ENCODE results near the gene NOX5. TPM values are rescaled to one million over a fixed set of nuclear protein-coding genes. Genes with fewer than 3 reads are reported as not detected.

Gene NOX5
- total and polyA plus RNA-seq, 2 donors (not counting 1 experiment from before 2014, with no cell fraction given): 0.25 to 0.33 TPM

GRCh38 chr15:68994149-68994548 lies 20.3 kb upstream of the NOX5 start:
- Histone ChIP-seq H3K79me2 (ENCODE audit: control insufficient read depth, insufficient read depth, low read length) (no peaks in the 10 kb centered on the region), H4K20me1 (ENCODE audit: control insufficient read depth, extremely low read depth, insufficient read depth, low read length) (no peaks in the 10 kb centered on the region), H3K27ac (ENCODE audit: insufficient read depth, low read length) (no peak overlapping the region), H3K9ac (ENCODE audit: insufficient read depth, low read length) (no peak overlapping the region), H3K27me3 (ENCODE audit: control insufficient read depth, insufficient read depth, low read length) (no peaks in the 10 kb centered on the region), H3K4me2 (ENCODE audit: extremely low read depth, insufficient read depth, low read length) (no peak overlapping the region), H3K4me1 (ENCODE audit: control insufficient read depth, extremely low read depth, insufficient read depth, low read length) (no peaks in the 10 kb centered on the region), H3K9me3 (ENCODE audit: control insufficient read depth, insufficient read depth, low read depth, low read length) (no peaks in the 10 kb centered on the region), H3K36me3 (ENCODE audit: control insufficient read depth, insufficient read depth, low read length) (no peaks in the 10 kb centered on the region), H2AFZ (ENCODE audit: low read length) (no peak overlapping the region), H3K4me3 (replicated peaks in 1 of 4; ENCODE audit: control extremely low read depth in 1 of 4, insufficient read depth in 1 of 4, low read depth in 3 of 4, low read length in 4 of 4) (no peak overlapping the region)
- TF ChIP-seq, protein P1, sequence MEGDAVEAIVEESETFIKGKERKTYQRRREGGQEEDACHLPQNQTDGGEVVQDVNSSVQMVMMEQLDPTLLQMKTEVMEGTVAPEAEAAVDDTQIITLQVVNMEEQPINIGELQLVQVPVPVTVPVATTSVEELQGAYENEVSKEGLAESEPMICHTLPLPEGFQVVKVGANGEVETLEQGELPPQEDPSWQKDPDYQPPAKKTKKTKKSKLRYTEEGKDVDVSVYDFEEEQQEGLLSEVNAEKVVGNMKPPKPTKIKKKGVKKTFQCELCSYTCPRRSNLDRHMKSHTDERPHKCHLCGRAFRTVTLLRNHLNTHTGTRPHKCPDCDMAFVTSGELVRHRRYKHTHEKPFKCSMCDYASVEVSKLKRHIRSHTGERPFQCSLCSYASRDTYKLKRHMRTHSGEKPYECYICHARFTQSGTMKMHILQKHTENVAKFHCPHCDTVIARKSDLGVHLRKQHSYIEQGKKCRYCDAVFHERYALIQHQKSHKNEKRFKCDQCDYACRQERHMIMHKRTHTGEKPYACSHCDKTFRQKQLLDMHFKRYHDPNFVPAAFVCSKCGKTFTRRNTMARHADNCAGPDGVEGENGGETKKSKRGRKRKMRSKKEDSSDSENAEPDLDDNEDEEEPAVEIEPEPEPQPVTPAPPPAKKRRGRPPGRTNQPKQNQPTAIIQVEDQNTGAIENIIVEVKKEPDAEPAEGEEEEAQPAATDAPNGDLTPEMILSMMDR (conservative IDR thresholded peaks at IDR 0.05 in 1 of 2, IDR thresholded peaks at IDR 0.05 in 1 of 2; ENCODE audit: low read depth in 1 of 2, low read length in 2 of 2): no peak
- no peak for TF ChIP-seq EZH2 (IDR thresholded peaks at IDR 0.05; ENCODE audit: low read length, missing control alignments)
- DNase-seq (ENCODE audit: low read depth in 2 of 2): peak in 1 of 2 donors; percentile 90

DNA sequence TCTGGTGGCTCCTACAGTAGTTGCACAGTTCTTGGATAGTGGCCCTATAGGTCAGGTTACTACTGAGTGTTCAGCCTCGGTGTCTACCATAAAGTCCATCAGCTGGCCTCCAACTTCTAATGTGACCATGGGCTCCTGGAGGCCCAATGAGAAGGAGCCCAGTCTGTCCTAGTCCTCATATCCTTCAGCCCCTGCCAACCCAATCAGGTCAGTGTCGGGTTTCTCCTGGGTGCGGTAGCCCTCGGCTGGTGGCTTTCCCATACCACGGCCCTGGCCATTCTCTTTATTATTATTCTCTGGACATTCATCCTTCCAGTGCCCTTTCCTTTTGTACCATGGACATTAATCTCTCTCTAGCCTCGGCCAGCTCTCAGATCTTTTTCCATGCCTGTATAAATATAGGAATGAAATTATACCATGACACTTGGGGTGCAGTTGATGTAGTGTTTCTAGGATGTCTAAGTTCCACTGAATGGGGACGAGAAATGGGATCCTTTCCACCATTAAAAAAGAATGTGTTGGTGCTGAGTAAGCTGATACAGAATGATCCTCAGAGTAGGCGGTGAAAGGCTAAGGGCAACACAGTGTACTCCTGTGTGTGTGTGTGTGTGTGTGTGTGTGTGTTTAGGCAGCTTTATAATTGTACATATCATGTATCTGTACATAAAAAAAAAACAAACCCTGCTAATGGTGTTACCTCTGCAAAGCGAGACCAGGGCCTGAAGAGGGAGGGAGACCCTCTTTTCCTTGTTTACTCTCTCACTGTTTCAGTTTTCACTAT lies 19.3 kb upstream of the NOX5 start:
- H3K79me2 ChIP-seq (ENCODE audit: control insufficient read depth, insufficient read depth, low read length): no peaks in the 10 kb centered on the region
- no peak overlapping the region for H3K4me3 ChIP-seq (replicated peaks in 1 of 4; ENCODE audit: control extremely low read depth in 1 of 4, insufficient read depth in 1 of 4, low read depth in 3 of 4, low read length in 4 of 4)
- H3K4me2 ChIP-seq (ENCODE audit: extremely low read depth, insufficient read depth, low read length): no peak overlapping the region
- H3K27ac ChIP-seq (ENCODE audit: insufficient read depth, low read length): no peak overlapping the region
- no peaks in the 10 kb centered on the region for H3K9me3 ChIP-seq (ENCODE audit: control insufficient read depth, insufficient read depth, low read depth, low read length)
- no peaks in the 10 kb centered on the region for H4K20me1 ChIP-seq (ENCODE audit: control insufficient read depth, extremely low read depth, insufficient read depth, low read length)
- no peak for TF ChIP-seq EZH2 (IDR thresholded peaks at IDR 0.05; ENCODE audit: low read length, missing control alignments)
- TF ChIP-seq, protein P1 (conservative IDR thresholded peaks at IDR 0.05 in 1 of 2, IDR thresholded peaks at IDR 0.05 in 1 of 2; ENCODE audit: low read depth in 1 of 2, low read length in 2 of 2): no peak
- H3K36me3 ChIP-seq (ENCODE audit: control insufficient read depth, insufficient read depth, low read length): no peaks in the 10 kb centered on the region
- H3K27me3 ChIP-seq (ENCODE audit: control insufficient read depth, insufficient read depth, low read length): no peaks in the 10 kb centered on the region
- H3K9ac ChIP-seq (ENCODE audit: insufficient read depth, low read length): no peak overlapping the region
- H3K4me1 ChIP-seq (ENCODE audit: control insufficient read depth, extremely low read depth, insufficient read depth, low read length): no peaks in the 10 kb centered on the region
- DNase-seq (ENCODE audit: low read depth in 2 of 2): peak in 1 of 2 donors; percentile 20
- H2AFZ ChIP-seq (ENCODE audit: low read length): no peak overlapping the region

DNA sequence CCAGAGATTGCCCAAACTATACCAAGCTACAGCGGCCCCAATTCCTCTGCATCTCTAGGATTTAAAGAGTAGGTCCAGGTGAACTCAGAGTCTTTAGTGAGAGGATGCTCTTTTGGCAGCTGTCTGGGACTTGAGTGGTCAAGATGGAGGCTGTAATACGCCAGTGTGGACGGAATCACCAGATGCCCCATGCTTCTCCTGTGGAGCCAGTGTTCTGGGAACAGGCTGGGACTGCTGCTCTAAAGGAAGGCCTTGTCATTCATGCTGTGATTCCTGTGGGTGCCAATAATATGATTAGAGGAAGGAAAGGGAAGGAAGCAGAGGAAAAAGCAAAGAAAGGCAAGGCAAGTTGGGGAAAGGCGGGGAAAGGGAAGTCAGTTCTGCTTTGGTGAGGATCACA lies 17.4 kb upstream of the NOX5 start:
- H3K9me3 ChIP-seq (ENCODE audit: control insufficient read depth, insufficient read depth, low read depth, low read length): no peaks in the 10 kb centered on the region
- H3K27ac ChIP-seq (ENCODE audit: insufficient read depth, low read length): no peak overlapping the region
- H3K27me3 ChIP-seq (ENCODE audit: control insufficient read depth, insufficient read depth, low read length): peaks cover 2% of the 10 kb centered on the region
- no peak overlapping the region for H3K4me2 ChIP-seq (ENCODE audit: extremely low read depth, insufficient read depth, low read length)
- H3K4me3 ChIP-seq (replicated peaks in 1 of 4; ENCODE audit: control extremely low read depth in 1 of 4, insufficient read depth in 1 of 4, low read depth in 3 of 4, low read length in 4 of 4): no peak overlapping the region
- DNase-seq (ENCODE audit: low read depth in 2 of 2): no peak
- TF ChIP-seq, protein P1 (conservative IDR thresholded peaks at IDR 0.05 in 1 of 2, IDR thresholded peaks at IDR 0.05 in 1 of 2; ENCODE audit: low read depth in 1 of 2, low read length in 2 of 2): no peak
- no peak for TF ChIP-seq EZH2 (IDR thresholded peaks at IDR 0.05; ENCODE audit: low read length, missing control alignments)
- H3K36me3 ChIP-seq (ENCODE audit: control insufficient read depth, insufficient read depth, low read length): no peaks in the 10 kb centered on the region
- no peaks in the 10 kb centered on the region for H4K20me1 ChIP-seq (ENCODE audit: control insufficient read depth, extremely low read depth, insufficient read depth, low read length)
- no peak overlapping the region for H3K9ac ChIP-seq (ENCODE audit: insufficient read depth, low read length)
- H3K79me2 ChIP-seq (ENCODE audit: control insufficient read depth, insufficient read depth, low read length): no peaks in the 10 kb centered on the region
- H3K4me1 ChIP-seq (ENCODE audit: control insufficient read depth, extremely low read depth, insufficient read depth, low read length): no peaks in the 10 kb centered on the region
- no peak overlapping the region for H2AFZ ChIP-seq (ENCODE audit: low read length)
